Fibroblast of lung (primary cell): ENCODE data around the gene CPSF3. TPM values are rescaled to one million over a fixed set of nuclear protein-coding genes. Genes with fewer than 3 reads are reported as not detected.

Experiments used
- DNase-seq, 2 donors: peaks; one replicate each; pipeline versions ENCODE4 v3.0.0 to v3.0.0-alpha.2; 2010; ENCODE audit warnings: low read depth in 2 of 2
- H2AFZ ChIP-seq: 2 replicates; pipeline ENCODE4 v1.5.1; 2012; ENCODE audit warnings: low read length, control low read depth, inconsistent platforms
- H3K27ac ChIP-seq: 2 replicates; pipeline ENCODE4 v1.5.1; 2011; ENCODE audit warnings: low read length, control low read depth; ENCODE audit not compliant: insufficient read depth
- H3K27me3 ChIP-seq: 2 replicates; pipeline ENCODE4 v1.5.1; 2011; ENCODE audit warnings: mild to moderate bottlenecking, low read length; ENCODE audit not compliant: control insufficient read depth, insufficient read depth
- H3K36me3 ChIP-seq: 2 replicates; pipeline ENCODE4 v1.5.1; 2011; ENCODE audit warnings: low read length; ENCODE audit not compliant: control insufficient read depth, insufficient read depth
- H3K4me1 ChIP-seq: 2 replicates; pipeline ENCODE4 v1.5.1; 2011; ENCODE audit warnings: low read length; ENCODE audit not compliant: control insufficient read depth, insufficient read depth; ENCODE audit errors: extremely low read depth
- H3K4me2 ChIP-seq: 2 replicates; pipeline ENCODE4 v1.5.1; 2011; ENCODE audit warnings: low read length, control low read depth; ENCODE audit not compliant: insufficient read depth; ENCODE audit errors: extremely low read depth
- H3K4me3 ChIP-seq, 4 experiments: fragments of 200-600 bp in 1 of 4; sonication (generic) in 1 of 4; replicated peaks in 1 of 4; 2 replicates each; pipeline ENCODE4 v1.5.1; 2011 to 2016; ENCODE audit warnings: low read length in 4 of 4, low read depth in 3 of 4, mild to moderate bottlenecking in 3 of 4, control low read depth in 2 of 4, inconsistent platforms in 1 of 4, mixed read lengths in 1 of 4; ENCODE audit not compliant: insufficient read depth in 1 of 4; ENCODE audit errors: control extremely low read depth in 1 of 4
- H3K79me2 ChIP-seq: 2 replicates; pipeline ENCODE4 v1.5.1; 2012; ENCODE audit warnings: mild to moderate bottlenecking, low read length, inconsistent platforms; ENCODE audit not compliant: control insufficient read depth, insufficient read depth
- H3K9ac ChIP-seq: 2 replicates; pipeline ENCODE4 v1.5.1; 2011; ENCODE audit warnings: mild to moderate bottlenecking, low read length, control low read depth; ENCODE audit not compliant: insufficient read depth
- H3K9me3 ChIP-seq: 2 replicates; pipeline ENCODE4 v1.5.1; 2012; ENCODE audit warnings: low read depth, low read length; ENCODE audit not compliant: control insufficient read depth, insufficient read depth
- H4K20me1 ChIP-seq: 2 replicates; pipeline ENCODE4 v1.5.1; 2011; ENCODE audit warnings: low read length; ENCODE audit not compliant: control insufficient read depth, insufficient read depth; ENCODE audit errors: extremely low read depth
- CTCF ChIP-seq, 2 donors: IDR thresholded peaks in 1 of 2; conservative IDR thresholded peaks in 1 of 2; 1 replicate in 1 of 2; 2 replicates in 1 of 2; pipeline ENCODE4 v1.5.1; 2011 to 2012; ENCODE audit warnings: low read length in 2 of 2, control low read depth in 1 of 2, inconsistent platforms in 1 of 2, low read depth in 1 of 2, mild to moderate bottlenecking in 1 of 2
- EZH2 ChIP-seq: IDR thresholded peaks from 2 replicates; pipeline ENCODE4 v1.5.1; 2012; ENCODE audit warnings: low read length, control low read depth, mild to moderate bottlenecking; ENCODE audit errors: missing control alignments
- polyA plus RNA-seq, 2 donors: library from polyadenylated mRNA; depleted of rRNA in 1 of 2; stranded (reverse) in 1 of 2; unstranded in 1 of 2; fragments of >200 nt; gene quantifications; 2 replicates each; pipeline ENCODE4 v1.2.1, GENCODE V29; 2011 to 2012; ENCODE audit warnings: missing spikeins in 1 of 2
- total RNA-seq: library from RNA; depleted of rRNA; stranded (reverse); fragments of >200 nt; gene quantifications from 2 replicates; pipeline ENCODE4 v1.2.1, GENCODE V29; 2014

The CPSF3 gene
- total and polyA plus RNA-seq, 2 donors (not counting 1 experiment from before 2014, with no cell fraction given): 48.6 to 53.0 TPM

- peak in 1 of 2 donors; percentile 57 for DNase-seq
- no peak overlapping the region for H3K4me2 ChIP-seq
- H3K27me3 ChIP-seq: no peaks in the 10 kb centered on the region
- TF ChIP-seq EZH2 (no peak), CTCF (conservative IDR thresholded peaks at IDR 0.05 in 1 of 2, IDR thresholded peaks at IDR 0.05 in 1 of 2; ENCODE audit: low read depth in 1 of 2, low read length in 2 of 2) (no peak)
- no peaks in the 10 kb centered on the region for H3K9me3 ChIP-seq
- H4K20me1 ChIP-seq: no peaks in the 10 kb centered on the region
- H3K9ac ChIP-seq: no peak overlapping the region
- peaks cover 7% of the 10 kb centered on the region for H3K36me3 ChIP-seq
- H3K4me3 ChIP-seq: no peak overlapping the region
- no peaks in the 10 kb centered on the region for H3K79me2 ChIP-seq
- H2AFZ ChIP-seq: no peak overlapping the region
- H3K27ac ChIP-seq: no peak overlapping the region
- peaks cover 7% of the 10 kb centered on the region for H3K4me1 ChIP-seq
Measured at GRCh38 chr2:9385841-9386240, 37.6 kb upstream of the CPSF3 start.

GRCh38 chr2:9388199-9388681, 35.2 kb upstream of the CPSF3 start:
- peaks cover 9% of the 10 kb centered on the region for H3K36me3 ChIP-seq
- H3K9me3 ChIP-seq: no peaks in the 10 kb centered on the region
- no peak overlapping the region for H3K9ac ChIP-seq
- no peak for TF ChIP-seq EZH2
- TF ChIP-seq CTCF (conservative IDR thresholded peaks at IDR 0.05 in 1 of 2, IDR thresholded peaks at IDR 0.05 in 1 of 2; ENCODE audit: low read depth in 1 of 2, low read length in 2 of 2): no peak
- no peak overlapping the region for H3K4me3 ChIP-seq
- no peaks in the 10 kb centered on the region for H3K4me1 ChIP-seq
- H4K20me1 ChIP-seq: no peaks in the 10 kb centered on the region
- DNase-seq: no peak
- no peaks in the 10 kb centered on the region for H3K27me3 ChIP-seq
- H2AFZ ChIP-seq: no peak overlapping the region
- H3K27ac ChIP-seq: no peak overlapping the region
- H3K79me2 ChIP-seq: no peaks in the 10 kb centered on the region
- H3K4me2 ChIP-seq: no peak overlapping the region

- TF ChIP-seq CTCF (conservative IDR thresholded peaks at IDR 0.05 in 1 of 2, IDR thresholded peaks at IDR 0.05 in 1 of 2; ENCODE audit: low read depth in 1 of 2, low read length in 2 of 2) (no peak), EZH2 (no peak)
- no peaks in the 10 kb centered on the region for H3K27me3 ChIP-seq
- no peak overlapping the region for H3K4me3 ChIP-seq
- H3K36me3 ChIP-seq: peaks cover 9% of the 10 kb centered on the region
- no peak overlapping the region for H2AFZ ChIP-seq
- no peak overlapping the region for H3K4me2 ChIP-seq
- H3K9me3 ChIP-seq: no peaks in the 10 kb centered on the region
- no peaks in the 10 kb centered on the region for H4K20me1 ChIP-seq
- H3K4me1 ChIP-seq: no peaks in the 10 kb centered on the region
- no peak for DNase-seq
- H3K9ac ChIP-seq: no peak overlapping the region
- no peak overlapping the region for H3K27ac ChIP-seq
- H3K79me2 ChIP-seq: no peaks in the 10 kb centered on the region
Measured at GRCh38 chr2:9388950-9389911, 34.2 kb upstream of the CPSF3 start.
